Smooth muscle cell (in vitro differentiated cells): ENCODE measurements around the gene ADAT2. TPM values are rescaled to one million over a fixed set of nuclear protein-coding genes. Genes with fewer than 3 reads are reported as not detected.
"Not testable (repeated sequence)": the region's sequence is repeated elsewhere in the genome, so short reads cannot be mapped to it uniquely, and the experiment has no call there.

Experiments
- DNase-seq: peaks from one replicate; lab custom pipeline; 2025; ENCODE audit not compliant: unreplicated experiment; lab: John Stamatoyannopoulos, UW
- H2AFZ ChIP-seq: fragments of 200-600 bp; sonication (generic); 2 replicates; pipeline ENCODE4 v1.6.0; 2016; ENCODE audit warnings: antibody characterized with exemption, low read depth, mild to moderate bottlenecking
- H3F3A ChIP-seq: fragments of 200-600 bp; sonication (generic); 2 replicates; pipeline ENCODE4 v1.6.0; 2017; ENCODE audit warnings: antibody characterized with exemption, low read depth
- H3K27ac ChIP-seq: fragments of 200-600 bp; sonication (generic); 2 replicates; pipeline ENCODE4 v1.5.1; 2016; ENCODE audit warnings: low read depth, mild to moderate bottlenecking
- H3K27me3 ChIP-seq: fragments of 200-600 bp; sonication (generic); 2 replicates; pipeline ENCODE4 v1.6.1; 2016; ENCODE audit warnings: low read depth, mild to moderate bottlenecking
- H3K36me3 ChIP-seq: fragments of 200-600 bp; sonication (generic); 2 replicates; pipeline ENCODE4 v1.5.1; 2016; ENCODE audit warnings: low read depth
- H3K4me1 ChIP-seq: fragments of 200-600 bp; sonication (generic); 2 replicates; pipeline ENCODE4 v1.5.1; 2016; ENCODE audit warnings: low read depth
- H3K4me2 ChIP-seq: fragments of 200-600 bp; sonication (generic); 2 replicates; pipeline ENCODE4 v1.6.0; 2016; ENCODE audit warnings: mild to moderate bottlenecking
- H3K4me3 ChIP-seq: fragments of 200-600 bp; sonication (generic); 2 replicates; pipeline ENCODE4 v1.5.1; 2016; ENCODE audit warnings: mild to moderate bottlenecking
- H3K79me2 ChIP-seq: fragments of 200-600 bp; sonication (generic); 2 replicates; pipeline ENCODE4 v1.6.0; 2016; ENCODE audit warnings: low read depth, mild to moderate bottlenecking
- H3K9ac ChIP-seq: fragments of 200-600 bp; sonication (generic); 2 replicates; pipeline ENCODE4 v1.6.0; 2016; ENCODE audit warnings: low read depth
- H3K9me3 ChIP-seq: fragments of 200-600 bp; sonication (generic); replicated peaks from 2 replicates; pipeline ENCODE4 v1.5.1; 2016; ENCODE audit warnings: low read depth
- H4K20me1 ChIP-seq: fragments of 200-600 bp; sonication (generic); 2 replicates; pipeline ENCODE4 v1.6.0; 2016; ENCODE audit warnings: low read depth
- CTCF ChIP-seq: fragments of 200-600 bp; sonication (generic); IDR thresholded peaks from 2 replicates; pipeline ENCODE4 v1.5.1; 2017; ENCODE audit warnings: borderline replicate concordance, mild to moderate bottlenecking, antibody characterized with exemption; ENCODE audit not compliant: insufficient read depth, poor library complexity, severe bottlenecking
- WGBS: methylation state at CpG from one replicate; pipeline ENCODE4 v1.1.7; 2016; ENCODE audit warnings: low lambda C conversion rate; 5-methylcytosine and 5-hydroxymethylcytosine counted together
- polyA plus RNA-seq: library from polyadenylated mRNA; unstranded; fragments of >200 nt; fragmentation: Nextera tagmentation; extraction: Ambion mirVana; gene quantifications from 2 replicates; pipeline ENCODE4 v1.2.1, GENCODE V29; 2016
- total RNA-seq: library from RNA; depleted of rRNA; stranded (reverse); fragments of >200 nt; gene quantifications from 2 replicates; pipeline ENCODE4 v1.2.3, GENCODE V29; 2014

Gene ADAT2
- total and polyA plus RNA-seq, 2 experiments from 2014 or later: 1.5 to 2.3 TPM

GRCh38 chr6:143482593-143482992 is 32.1 kb upstream of the ADAT2 start:
- Histone ChIP-seq H4K20me1 (no peaks in the 10 kb centered on the region), H3K27me3 (no peaks in the 10 kb centered on the region), H3K79me2 (no peaks in the 10 kb centered on the region), H3K4me2 (no peak overlapping the region), H3F3A (no peaks in the 10 kb centered on the region), H3K27ac (no peak overlapping the region), H3K9ac (no peak overlapping the region), H3K4me3 (no peak overlapping the region), H2AFZ (no peak overlapping the region), H3K36me3 (no peaks in the 10 kb centered on the region), H3K9me3 (no peaks in the 10 kb centered on the region), H3K4me1 (no peaks in the 10 kb centered on the region)
- no peak for TF ChIP-seq CTCF
- 93% methylated on average over 2 of the region's 2 CpGs for WGBS
- DNase-seq: no peak

GRCh38 chr6:143478479-143479062 is 28.1 kb upstream of the ADAT2 start:
- H3K4me1 ChIP-seq: no peaks in the 10 kb centered on the region
- H4K20me1 ChIP-seq: no peaks in the 10 kb centered on the region
- no peak overlapping the region for H3K4me3 ChIP-seq
- H3F3A ChIP-seq: no peaks in the 10 kb centered on the region
- H3K27ac ChIP-seq: no peak overlapping the region
- no peak overlapping the region for H2AFZ ChIP-seq
- 95% methylated on average over 3 of the region's 3 CpGs for WGBS
- H3K27me3 ChIP-seq: no peaks in the 10 kb centered on the region
- no peak for TF ChIP-seq CTCF
- DNase-seq: no peak
- no peak overlapping the region for H3K4me2 ChIP-seq
- no peaks in the 10 kb centered on the region for H3K9me3 ChIP-seq
- no peaks in the 10 kb centered on the region for H3K79me2 ChIP-seq
- no peak overlapping the region for H3K9ac ChIP-seq
- peaks cover 5% of the 10 kb centered on the region for H3K36me3 ChIP-seq

- Histone ChIP-seq H3K4me3 (no peak overlapping the region), H3K27me3 (no peaks in the 10 kb centered on the region), H3K9ac (no peak overlapping the region), H3K27ac (no peak overlapping the region), H2AFZ (no peak overlapping the region), H3F3A (no peaks in the 10 kb centered on the region), H3K79me2 (no peaks in the 10 kb centered on the region), H3K4me2 (no peak overlapping the region), H3K36me3 (peaks cover 11% of the 10 kb centered on the region), H4K20me1 (no peaks in the 10 kb centered on the region), H3K4me1 (no peaks in the 10 kb centered on the region), H3K9me3 (no peaks in the 10 kb centered on the region)
- no peak for TF ChIP-seq CTCF
- no peak for DNase-seq
- WGBS: 100% methylated on average over 1 of the region's 1 CpG
Measured at GRCh38 chr6:143476545-143476944, 26.1 kb upstream of the ADAT2 start.

GRCh38 chr6:143471822-143472221 is 21.3 kb upstream of the ADAT2 start:
- Histone ChIP-seq H4K20me1 (no peaks in the 10 kb centered on the region), H3K27ac (no peak overlapping the region), H2AFZ (no peak overlapping the region), H3K4me1 (no peaks in the 10 kb centered on the region), H3K9me3 (no peaks in the 10 kb centered on the region), H3K9ac (no peak overlapping the region), H3F3A (no peaks in the 10 kb centered on the region), H3K79me2 (no peaks in the 10 kb centered on the region), H3K27me3 (no peaks in the 10 kb centered on the region), H3K36me3 (peaks cover 15% of the 10 kb centered on the region), H3K4me2 (no peak overlapping the region), H3K4me3 (no peak overlapping the region)
- WGBS: 100% methylated on average over 1 of the region's 1 CpG
- TF ChIP-seq CTCF: no peak
- no peak for DNase-seq

GRCh38 chr6:143468823-143469222 is 18.3 kb upstream of the ADAT2 start:
- not testable (repeated sequence) for H4K20me1 ChIP-seq, H3K27ac ChIP-seq, H3K4me1 ChIP-seq, H3K9me3 ChIP-seq, H3K36me3 ChIP-seq, H3K79me2 ChIP-seq, H2AFZ ChIP-seq, H3K9ac ChIP-seq, DNase-seq, H3K4me2 ChIP-seq, H3K4me3 ChIP-seq, H3K27me3 ChIP-seq, H3F3A ChIP-seq
- 98% methylated on average over 2 of the region's 2 CpGs for WGBS
